Measurements from ENCODE around the gene RPS25.
"Not testable (repeated sequence)": the region's sequence is repeated elsewhere in the genome, so short reads cannot be mapped to it uniquely, and the experiment has no call there.

The RPS25 gene

GRCh38 chr11:119014209-119014924 lies 3.8 kb downstream of the RPS25 start:
- no peak for FAIRE-seq

DNA sequence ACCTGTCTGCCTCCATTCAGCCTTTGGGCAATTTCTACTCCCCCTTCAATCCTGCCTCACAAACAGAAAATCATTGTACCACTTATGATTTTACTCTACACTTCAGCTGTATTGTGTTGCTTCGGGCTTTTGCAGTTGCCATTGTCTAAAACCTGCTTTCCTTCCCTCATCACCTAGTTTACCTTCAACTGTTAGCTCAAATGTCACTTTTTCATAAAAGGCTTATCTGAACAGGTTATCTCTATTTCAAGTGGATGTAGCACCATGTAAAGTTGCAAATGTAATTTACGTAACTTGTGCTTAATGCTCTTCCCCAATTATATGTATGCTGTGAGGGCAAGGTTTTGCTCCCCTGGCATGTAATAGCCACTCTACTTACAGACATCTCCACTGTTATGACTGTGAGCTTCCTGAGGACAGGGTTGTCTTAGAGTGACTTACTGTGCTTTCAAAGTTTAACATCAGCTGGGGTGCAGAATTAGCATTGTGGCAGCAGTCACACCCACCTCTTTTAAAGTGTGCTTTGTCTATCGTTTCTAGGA lies 5.4 kb downstream of the RPS25 start:
- FAIRE-seq: no peak

DNA sequence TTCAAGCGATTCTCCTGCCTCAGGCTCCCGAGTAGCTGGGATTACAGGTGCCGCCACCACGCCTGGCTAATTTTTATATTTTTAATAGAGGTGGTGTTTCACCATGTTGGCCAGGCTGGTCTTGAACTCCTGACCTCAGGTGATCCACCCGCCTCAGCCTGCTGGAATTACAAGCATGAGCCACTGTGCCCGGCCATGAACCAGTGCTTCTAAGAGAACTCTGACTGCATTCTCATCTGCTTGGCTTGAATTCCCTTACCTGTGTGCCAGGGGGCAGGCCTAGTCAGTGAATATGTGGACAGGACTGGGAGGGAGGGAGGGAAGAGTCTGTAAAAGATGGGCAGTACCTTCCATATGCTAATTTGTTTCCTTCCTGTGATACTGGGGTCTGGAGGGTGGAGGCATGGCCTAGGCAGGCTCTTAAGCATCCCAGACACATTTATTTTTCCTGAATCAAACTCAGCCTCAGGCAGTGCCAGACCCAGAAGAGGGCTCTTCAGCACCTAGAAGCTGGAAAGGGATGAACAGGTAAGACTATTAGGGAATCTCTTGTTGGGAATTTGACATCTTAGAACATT lies 6.6 kb downstream of the RPS25 start:
- FAIRE-seq: no peak

DNA sequence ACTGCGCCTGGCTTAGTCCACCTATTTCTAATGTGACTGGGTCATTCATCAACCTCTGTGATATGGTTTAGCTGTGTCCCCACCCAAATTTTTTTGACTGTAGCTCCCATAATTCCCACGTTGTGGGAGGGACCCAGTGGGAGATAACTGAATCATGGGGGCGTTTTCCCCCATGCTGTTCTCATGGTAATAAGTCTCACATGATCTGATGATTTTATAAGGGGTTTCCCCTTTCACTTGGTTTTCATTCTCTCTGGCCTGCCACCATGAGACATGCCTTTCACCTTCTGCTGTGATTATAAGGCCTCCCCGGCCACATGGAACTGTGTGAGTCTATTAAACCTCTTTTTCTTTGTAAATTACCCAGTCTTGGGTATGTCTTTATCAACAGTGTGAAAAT lies 11.5 kb downstream of the RPS25 start:
- no peak for FAIRE-seq

DNA sequence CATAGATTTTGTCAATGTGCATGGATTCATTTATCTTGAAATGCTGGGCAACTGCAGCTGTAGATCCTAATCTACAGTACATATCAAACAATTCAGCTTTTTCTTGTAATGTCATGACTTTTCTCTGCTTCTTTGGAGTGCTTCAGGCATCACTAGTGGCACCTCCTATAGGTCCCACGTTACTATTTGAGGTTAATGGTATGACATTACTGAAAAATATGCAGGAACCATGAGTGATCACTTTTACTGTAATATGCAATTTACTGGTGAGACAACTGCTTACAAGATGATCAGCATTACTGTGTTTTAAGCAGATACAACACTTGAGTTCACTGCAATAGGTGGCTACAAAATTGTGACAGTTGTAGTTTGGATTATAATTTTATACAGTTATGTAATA lies 17.2 kb downstream of the RPS25 start:
- no peak for FAIRE-seq

- no peak for FAIRE-seq
Measured at GRCh38 chr11:118998822-118999221, 19.3 kb downstream of the RPS25 start.

DNA sequence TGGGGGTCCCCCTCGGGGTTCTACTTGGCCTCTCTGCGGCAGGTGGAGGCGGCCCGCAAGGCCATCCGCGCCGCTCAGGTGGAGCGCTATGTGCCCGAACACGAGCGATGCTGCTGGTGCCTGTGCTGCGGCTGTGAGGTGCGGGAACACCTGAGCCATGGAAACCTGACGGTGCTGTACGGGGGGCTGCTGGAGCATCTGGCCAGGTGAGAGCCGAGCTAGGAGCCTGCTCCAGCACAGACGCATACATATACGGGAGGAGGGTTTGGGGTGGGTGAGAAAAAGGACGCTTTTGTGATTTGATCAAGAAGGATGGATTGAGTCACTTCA lies 19.8 kb downstream of the RPS25 start:
- FAIRE-seq: no peak

DNA sequence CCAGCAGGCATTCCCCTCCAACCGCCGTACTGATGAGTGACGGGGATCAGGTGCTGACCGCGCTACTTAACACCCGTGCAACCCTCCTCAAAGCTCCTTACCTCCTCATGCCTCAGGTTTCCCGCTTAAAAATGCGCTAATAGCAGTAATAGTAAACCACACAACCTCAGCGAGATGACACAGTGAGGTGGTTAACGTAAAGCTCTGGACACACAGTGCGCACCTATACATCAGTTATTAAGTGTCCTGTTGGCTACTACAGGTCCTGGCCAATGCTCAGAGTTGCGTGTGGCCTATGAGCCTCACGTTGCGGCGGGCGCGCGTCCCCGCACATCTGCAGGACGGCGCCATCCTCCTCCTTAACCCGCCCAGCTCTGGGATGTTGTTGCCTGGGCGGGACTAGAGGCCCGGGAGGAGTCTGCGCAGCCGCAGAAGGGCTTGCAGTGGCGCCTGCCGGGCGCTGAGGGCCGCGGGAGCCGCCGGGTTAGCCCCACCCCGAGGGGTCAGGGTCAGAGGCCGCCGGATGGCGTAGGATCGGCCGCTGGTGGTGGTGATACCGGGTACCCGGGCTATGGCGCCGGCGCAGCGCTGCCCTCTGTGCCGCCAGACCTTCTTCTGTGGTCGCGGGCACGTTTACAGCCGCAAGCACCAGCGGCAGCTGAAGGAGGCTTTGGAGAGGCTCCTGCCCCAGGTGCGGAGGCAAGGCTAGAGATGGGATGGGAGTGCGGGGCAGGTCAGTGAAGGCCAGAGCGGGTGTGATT lies 20.3 kb downstream of the RPS25 start, which contains the start of gene CENATAC:
TSS of gene CENATAC (plus strand) at position 512 of the 761 bp plus-strand sequence. CDS start at position 572, 60 bp downstream.
- FAIRE-seq: no peak

GRCh38 chr11:118996926-118997626 lies 21.1 kb downstream of the RPS25 start:
- FAIRE-seq: no peak

DNA sequence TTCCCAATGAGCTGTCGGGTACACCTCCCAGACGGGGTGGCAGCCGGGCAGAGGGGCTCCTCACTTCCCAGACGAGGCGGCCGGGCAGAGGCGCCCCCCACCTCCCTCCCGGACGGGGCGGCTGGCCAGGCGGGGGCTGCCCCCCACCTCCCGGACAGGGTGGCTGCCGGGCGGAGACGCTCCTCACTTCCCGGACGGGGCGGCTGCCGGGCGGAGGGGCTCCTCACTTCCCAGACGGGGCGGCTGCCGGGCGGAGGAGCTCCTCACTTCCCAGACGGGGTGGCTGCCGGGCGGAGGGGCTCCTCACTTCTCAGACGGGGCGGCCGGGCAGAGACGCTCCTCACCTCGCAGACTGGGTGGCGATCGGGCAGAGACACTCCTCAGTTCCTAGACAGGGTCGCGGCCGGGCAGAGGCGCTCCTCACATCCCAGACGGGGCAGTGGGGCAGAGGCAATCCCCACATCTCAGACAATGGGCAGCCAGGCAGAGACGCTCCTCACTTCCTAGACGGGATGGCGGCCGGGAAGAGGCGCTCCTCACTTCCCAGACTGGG lies 26.6 kb downstream of the RPS25 start:
- not testable (repeated sequence) for FAIRE-seq

DNA sequence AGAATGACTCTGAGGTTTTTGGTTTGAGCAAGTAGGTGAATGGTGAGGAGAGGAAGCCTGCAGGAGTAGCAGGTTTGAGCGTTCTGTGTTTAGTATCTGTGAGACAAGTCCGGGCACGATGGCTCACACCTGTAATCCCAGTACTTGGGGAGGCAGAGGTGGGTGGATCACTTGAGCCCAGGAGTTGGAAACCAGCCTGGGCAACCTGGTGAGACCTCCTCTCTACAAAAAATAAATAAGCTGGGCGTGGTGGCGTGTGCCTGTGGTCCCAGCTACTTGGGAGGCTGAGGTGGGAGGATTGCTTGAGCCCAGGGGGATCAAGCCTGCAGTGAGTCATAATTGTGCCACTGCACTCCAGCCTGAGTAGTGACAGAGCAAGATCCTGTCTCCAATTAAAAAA lies 29.9 kb downstream of the RPS25 start:
- FAIRE-seq: no peak

- no peak for FAIRE-seq
Measured at GRCh38 chr11:118984825-118985224, 33.3 kb downstream of the RPS25 start.

DNA sequence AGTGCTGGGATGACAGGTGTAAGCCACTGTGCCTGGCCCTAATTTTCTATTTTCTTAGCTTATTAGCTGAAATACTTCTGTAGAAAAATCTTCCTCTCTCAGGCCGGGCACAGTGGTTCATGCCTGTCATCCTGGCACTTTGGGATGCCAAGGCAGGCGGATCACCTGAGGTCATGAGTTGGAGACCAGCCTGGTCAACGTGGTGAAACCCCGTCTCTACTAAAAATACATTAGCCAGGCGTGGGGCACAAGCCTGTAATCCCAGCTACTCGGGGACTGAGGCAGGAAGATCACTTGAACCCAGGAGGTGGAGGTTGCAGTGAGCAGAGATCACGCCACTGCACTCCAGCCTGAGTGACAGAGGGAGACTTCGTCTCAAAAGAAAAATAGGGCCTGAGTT lies 33.8 kb downstream of the RPS25 start:
- FAIRE-seq: not testable (repeated sequence)

DNA sequence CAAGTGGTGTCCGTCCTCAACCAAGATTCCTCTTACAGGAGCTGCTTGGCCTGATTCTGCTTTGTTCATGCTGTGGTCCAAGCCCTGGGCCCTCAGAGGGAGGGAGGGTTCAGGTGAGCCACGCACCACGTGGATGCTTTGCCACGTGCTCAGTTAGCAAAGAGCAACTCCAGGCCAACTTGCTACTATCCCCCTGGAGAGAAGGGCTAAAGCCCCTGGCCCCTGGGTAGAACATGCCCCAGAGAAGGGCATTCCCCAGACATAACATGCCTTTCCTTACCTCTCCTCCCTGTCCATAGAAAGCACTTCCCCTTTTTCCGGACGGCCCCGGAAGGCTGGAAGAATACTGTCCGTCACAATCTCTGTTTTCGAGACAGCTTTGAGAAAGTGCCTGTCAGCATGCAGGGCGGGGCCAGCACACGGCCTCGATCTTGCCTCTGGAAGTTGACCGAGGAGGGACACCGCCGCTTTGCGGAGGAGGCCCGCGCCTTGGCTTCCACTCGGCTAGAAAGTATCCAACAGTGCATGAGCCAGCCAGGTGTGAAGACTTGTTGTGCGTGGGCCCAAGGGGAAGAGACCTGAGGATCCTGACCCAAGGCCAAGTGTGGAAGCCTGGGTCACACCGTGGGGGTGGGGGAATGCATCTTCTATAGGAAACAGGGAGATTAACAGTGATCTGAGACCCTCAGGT lies 37.8 kb downstream of the RPS25 start:
- FAIRE-seq: no peak

DNA sequence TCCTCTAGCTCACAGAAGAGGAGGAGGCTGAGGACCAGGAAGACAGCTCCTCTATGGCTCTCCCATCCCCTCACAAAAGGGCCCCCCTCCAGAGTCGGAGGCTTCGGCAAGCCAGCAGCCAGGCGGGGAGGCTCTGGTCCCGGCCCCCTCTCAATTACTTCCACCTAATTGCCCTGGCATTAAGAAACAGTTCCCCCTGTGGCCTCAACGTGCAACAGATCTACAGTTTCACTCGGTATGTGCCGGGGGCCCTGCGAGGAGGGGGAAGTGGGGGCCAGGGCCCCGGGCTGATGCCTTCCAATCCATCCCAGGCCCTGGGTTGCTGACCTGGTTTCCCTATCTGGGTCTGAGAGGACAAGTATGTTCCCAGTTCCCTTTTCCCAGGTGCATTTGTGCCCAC lies 38.7 kb downstream of the RPS25 start:
- FAIRE-seq: no peak

- FAIRE-seq: no peak
Measured at GRCh38 chr11:118975771-118976709, 42.1 kb downstream of the RPS25 start.

DNA sequence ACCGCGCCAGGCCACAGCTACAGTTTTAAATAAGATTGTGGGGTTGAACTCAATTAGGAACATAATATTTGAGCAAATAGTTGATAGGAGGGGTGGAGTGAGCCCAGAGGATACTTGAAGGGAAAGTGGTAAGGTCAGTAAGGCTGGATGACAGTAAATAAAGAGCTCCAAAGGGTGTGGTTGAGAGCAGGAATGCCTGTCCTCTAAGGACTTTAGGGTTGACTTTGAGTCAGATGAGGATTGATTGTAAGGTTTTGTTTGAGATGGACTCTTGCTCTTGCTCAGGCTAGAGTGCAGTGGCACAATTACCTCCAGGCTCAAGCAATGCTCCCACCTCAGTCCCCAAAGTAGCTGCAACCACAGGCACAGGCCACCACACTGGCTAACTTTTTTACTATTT lies 44.2 kb downstream of the RPS25 start:
- no peak for FAIRE-seq

DNA sequence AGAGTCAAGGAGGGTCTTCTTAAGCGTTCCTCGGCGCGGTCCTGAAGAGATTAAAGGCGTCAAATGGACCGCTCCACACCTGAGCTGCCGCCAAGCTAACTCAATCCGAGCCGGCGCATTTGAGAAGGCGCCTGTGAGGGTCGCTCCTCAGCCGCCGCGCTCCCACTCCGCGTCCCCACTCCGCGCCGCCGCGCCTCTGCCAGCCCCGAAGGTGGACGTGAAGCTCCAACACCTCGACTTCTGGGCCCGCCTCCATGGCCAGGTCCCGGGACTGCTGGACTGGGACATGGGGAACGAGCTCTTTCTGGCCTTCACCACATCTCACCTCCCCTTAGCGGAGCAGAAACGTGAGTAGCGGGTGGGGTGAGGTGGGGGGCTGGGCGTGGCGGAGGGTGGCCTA lies 46.5 kb downstream of the RPS25 start, which contains the start of gene FOXR1:
TSS of gene FOXR1 (plus strand) at position 116 of the 400 bp plus-strand sequence. CDS start at position 287, 171 bp downstream.
- FAIRE-seq: no peak

GRCh38 chr11:118969508-118969907 lies 48.6 kb downstream of the RPS25 start:
- not testable (repeated sequence) for FAIRE-seq

Data from colon (tissue), 2 donors.